NCI-H146 (cell line): Measurements from ENCODE around the gene CPAMD8.

ENCODE experiments used
- DNase-seq: peaks from one replicate; lab custom pipeline; 2025; lab: John Stamatoyannopoulos, UW

The CPAMD8 gene

GRCh38 chr19:16920816-16921529 lies 105.6 kb downstream of the CPAMD8 start:
- no peak for DNase-seq

- DNase-seq: no peak
Observed at GRCh38 chr19:16919496-16919895, 107.1 kb downstream of the CPAMD8 start.

GRCh38 chr19:16917401-16917800 lies 109.2 kb downstream of the CPAMD8 start:
- DNase-seq: no peak

GRCh38 chr19:16915734-16916133 lies 110.9 kb downstream of the CPAMD8 start:
- DNase-seq: no peak

GRCh38 chr19:16915135-16915534 lies 111.5 kb downstream of the CPAMD8 start:
- no peak for DNase-seq

- no peak for DNase-seq
Observed at GRCh38 chr19:16914421-16914820, 112.2 kb downstream of the CPAMD8 start.

- DNase-seq: no peak
Observed at GRCh38 chr19:16912780-16913179, 113.8 kb downstream of the CPAMD8 start.

- DNase-seq: no peak
Observed at GRCh38 chr19:16911046-16911445, 115.6 kb downstream of the CPAMD8 start.

- DNase-seq: no peak
Observed at GRCh38 chr19:16908759-16909158, 117.9 kb downstream of the CPAMD8 start.

- no peak for DNase-seq
Observed at GRCh38 chr19:16904599-16904998, 122.0 kb downstream of the CPAMD8 start.

GRCh38 chr19:16903347-16903746 lies 123.3 kb downstream of the CPAMD8 start:
- no peak for DNase-seq

GRCh38 chr19:16902545-16902944 lies 124.1 kb downstream of the CPAMD8 start:
- no peak for DNase-seq

GRCh38 chr19:16901491-16902175 lies 125.0 kb downstream of the CPAMD8 start:
- DNase-seq: no peak

- DNase-seq: peak; percentile 50
Observed at GRCh38 chr19:16899566-16900075, 127.0 kb downstream of the CPAMD8 start.

GRCh38 chr19:16898361-16899015 lies 128.1 kb downstream of the CPAMD8 start:
- no peak for DNase-seq

GRCh38 chr19:16897856-16898161 lies 128.8 kb downstream of the CPAMD8 start:
- DNase-seq: no peak

GRCh38 chr19:16897029-16897855 lies 129.4 kb downstream of the CPAMD8 start:
- DNase-seq: peak; percentile 96

- peak; percentile 48 for DNase-seq
Observed at GRCh38 chr19:16896146-16897028, 130.2 kb downstream of the CPAMD8 start.

- DNase-seq: no peak
Observed at GRCh38 chr19:16895467-16896145, 131.0 kb downstream of the CPAMD8 start.

- peak; percentile 17 for DNase-seq
Observed at GRCh38 chr19:16894080-16894479, 132.5 kb downstream of the CPAMD8 start.

- DNase-seq: no peak
Observed at GRCh38 chr19:16893686-16893989, 133.0 kb downstream of the CPAMD8 start.
